SU-DHL-6 (cell line): Measurements from ENCODE around the gene DTX3.

Experiments
- H2AFZ ChIP-seq: fragments of 200-600 bp; sonication (generic); 2 replicates; pipeline ENCODE4 v1.6.1; 2014; ENCODE audit warnings: low read depth, mild to moderate bottlenecking, moderate library complexity, mixed read lengths, antibody characterized with exemption, low read length; ENCODE audit not compliant: severe bottlenecking
- H3F3A ChIP-seq: fragments of 200-600 bp; shearing (Covaris generic); 2 replicates; pipeline ENCODE4 v1.6.0; 2016; ENCODE audit warnings: antibody characterized with exemption, mild to moderate bottlenecking; ENCODE audit not compliant: insufficient read depth
- H3K27ac ChIP-seq: fragments of 200-600 bp; sonication (generic); 2 replicates; pipeline ENCODE4 v1.5.1; 2016; ENCODE audit warnings: low read depth, mild to moderate bottlenecking, low read length, moderate library complexity, mixed read lengths
- H3K27me3 ChIP-seq: fragments of 200-600 bp; sonication (generic), shearing (Covaris generic); 2 replicates; pipeline ENCODE4 v1.6.0; 2014; ENCODE audit warnings: mild to moderate bottlenecking, low read length
- H3K36me3 ChIP-seq: fragments of 200-600 bp; sonication (generic); 2 replicates; pipeline ENCODE4 v1.6.1; 2014; ENCODE audit warnings: mild to moderate bottlenecking, low read length, mixed read lengths
- H3K4me2 ChIP-seq: fragments of 300-600, 200-600 bp; shearing (Covaris generic), sonication (generic); 2 replicates; pipeline ENCODE4 v1.6.0; 2014; ENCODE audit warnings: low read length, low read depth, mild to moderate bottlenecking; ENCODE audit not compliant: poor library complexity, severe bottlenecking
- H3K4me3 ChIP-seq: fragments of 200-600 bp; sonication (generic); 2 replicates; pipeline ENCODE4 v1.5.1; 2014; ENCODE audit warnings: antibody characterized with exemption, low read length, mild to moderate bottlenecking, mixed read lengths; ENCODE audit not compliant: insufficient read depth, poor library complexity, severe bottlenecking
- H3K79me2 ChIP-seq: fragments of 200-600 bp; sonication (generic); 2 replicates; pipeline ENCODE4 v1.6.1; 2014; ENCODE audit warnings: mild to moderate bottlenecking, low read length, moderate library complexity; ENCODE audit not compliant: insufficient read depth
- H3K9ac ChIP-seq: fragments of 200-600 bp; sonication (generic); 2 replicates; pipeline ENCODE4 v1.7.0; 2014; ENCODE audit warnings: mild to moderate bottlenecking, low read length
- H3K9me2 ChIP-seq: fragments of 200-600 bp; sonication (generic); replicated peaks from 2 replicates; pipeline ENCODE4 v1.6.1; 2014; ENCODE audit warnings: low read length; ENCODE audit not compliant: insufficient read depth
- H3K9me3 ChIP-seq: fragments of 200-600 bp; sonication (generic); 2 replicates; pipeline ENCODE4 v1.6.1; 2014; ENCODE audit warnings: low read length, mixed read lengths; ENCODE audit not compliant: insufficient read depth
- H4K20me1 ChIP-seq: fragments of 200-600 bp; sonication (generic); 2 replicates; pipeline ENCODE4 v1.6.1; 2014; ENCODE audit warnings: low read depth, mild to moderate bottlenecking, antibody characterized with exemption, low read length, moderate library complexity, mixed read lengths
- EZH2phosphoT487 ChIP-seq: fragments of 200-600 bp; sonication (generic), shearing (Covaris generic); conservative IDR thresholded peaks from 2 replicates; pipeline ENCODE4 v1.6.1; 2018; ENCODE audit warnings: mild to moderate bottlenecking, antibody characterized with exemption, low read length, moderate library complexity, mixed read lengths
- TF ChIP-seq, protein P1 (sequence below): fragments of 200-600 bp; sonication (generic); IDR thresholded peaks from one replicate; pipeline ENCODE4 v1.5.1; 2017; ENCODE audit warnings: antibody characterized with exemption, mild to moderate bottlenecking, low read length, moderate library complexity; ENCODE audit not compliant: insufficient read depth, poor library complexity, severe bottlenecking

Gene DTX3

DNA sequence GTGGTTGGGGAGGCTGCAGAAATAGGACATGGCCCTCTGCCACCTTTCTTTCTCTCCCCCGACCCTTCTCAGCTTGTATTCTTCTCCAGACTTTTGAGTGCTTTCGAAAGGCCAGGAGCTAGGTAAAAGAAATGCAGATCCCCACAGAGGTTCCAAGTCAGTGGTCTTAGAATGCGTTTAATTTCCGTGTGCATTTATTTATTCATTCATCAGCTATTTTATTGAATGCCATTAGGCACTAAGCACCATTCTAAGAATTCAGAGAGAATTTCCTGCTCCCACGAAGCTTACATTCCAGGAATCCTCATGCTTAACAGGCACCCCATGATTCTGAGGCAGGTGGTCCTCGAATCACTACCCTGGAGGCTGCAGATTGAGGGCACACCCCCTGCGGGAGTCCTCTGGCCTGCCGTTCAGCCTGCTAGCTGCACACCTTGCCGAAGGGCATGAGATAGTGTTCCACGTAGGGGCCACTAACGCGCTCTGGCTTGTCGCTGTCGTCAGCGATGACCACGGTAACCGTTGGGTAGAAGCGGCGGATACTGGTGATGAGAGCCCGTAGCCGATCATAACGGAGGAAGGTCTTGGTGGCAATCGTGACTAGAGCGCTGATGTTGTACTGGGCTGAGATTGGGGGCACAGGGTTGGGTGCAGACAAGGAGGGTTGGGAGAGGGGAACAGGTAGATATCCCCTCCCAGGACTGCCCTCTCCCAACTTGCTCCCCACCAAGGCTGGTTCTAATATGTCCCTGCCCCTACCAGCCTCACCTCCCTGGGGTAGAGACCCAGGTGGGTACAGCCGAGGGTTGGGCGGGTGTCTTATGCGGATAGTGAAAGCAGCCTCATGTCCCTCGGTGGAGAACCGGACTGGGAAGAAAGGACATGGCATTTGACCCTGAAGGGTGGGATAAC, 23.9 kb downstream of the DTX3 start:
- no peaks in the 10 kb centered on the region for H3F3A ChIP-seq
- H2AFZ ChIP-seq, result no peak overlapping the region
- no peaks in the 10 kb centered on the region for H3K27me3 ChIP-seq
- no peak overlapping the region for H3K9ac ChIP-seq
- no peaks in the 10 kb centered on the region for H3K36me3 ChIP-seq
- H3K9me2 ChIP-seq, result no peaks in the 10 kb centered on the region
- H3K4me3 ChIP-seq, result no peak overlapping the region
- no peak for TF ChIP-seq EZH2phosphoT487
- TF ChIP-seq, protein P1, sequence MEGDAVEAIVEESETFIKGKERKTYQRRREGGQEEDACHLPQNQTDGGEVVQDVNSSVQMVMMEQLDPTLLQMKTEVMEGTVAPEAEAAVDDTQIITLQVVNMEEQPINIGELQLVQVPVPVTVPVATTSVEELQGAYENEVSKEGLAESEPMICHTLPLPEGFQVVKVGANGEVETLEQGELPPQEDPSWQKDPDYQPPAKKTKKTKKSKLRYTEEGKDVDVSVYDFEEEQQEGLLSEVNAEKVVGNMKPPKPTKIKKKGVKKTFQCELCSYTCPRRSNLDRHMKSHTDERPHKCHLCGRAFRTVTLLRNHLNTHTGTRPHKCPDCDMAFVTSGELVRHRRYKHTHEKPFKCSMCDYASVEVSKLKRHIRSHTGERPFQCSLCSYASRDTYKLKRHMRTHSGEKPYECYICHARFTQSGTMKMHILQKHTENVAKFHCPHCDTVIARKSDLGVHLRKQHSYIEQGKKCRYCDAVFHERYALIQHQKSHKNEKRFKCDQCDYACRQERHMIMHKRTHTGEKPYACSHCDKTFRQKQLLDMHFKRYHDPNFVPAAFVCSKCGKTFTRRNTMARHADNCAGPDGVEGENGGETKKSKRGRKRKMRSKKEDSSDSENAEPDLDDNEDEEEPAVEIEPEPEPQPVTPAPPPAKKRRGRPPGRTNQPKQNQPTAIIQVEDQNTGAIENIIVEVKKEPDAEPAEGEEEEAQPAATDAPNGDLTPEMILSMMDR, result no peak
- no peaks in the 10 kb centered on the region for H3K9me3 ChIP-seq
- H3K27ac ChIP-seq, result no peak overlapping the region
- no peaks in the 10 kb centered on the region for H3K79me2 ChIP-seq
- no peak overlapping the region for H3K4me2 ChIP-seq
- H4K20me1 ChIP-seq, result no peaks in the 10 kb centered on the region

DNA sequence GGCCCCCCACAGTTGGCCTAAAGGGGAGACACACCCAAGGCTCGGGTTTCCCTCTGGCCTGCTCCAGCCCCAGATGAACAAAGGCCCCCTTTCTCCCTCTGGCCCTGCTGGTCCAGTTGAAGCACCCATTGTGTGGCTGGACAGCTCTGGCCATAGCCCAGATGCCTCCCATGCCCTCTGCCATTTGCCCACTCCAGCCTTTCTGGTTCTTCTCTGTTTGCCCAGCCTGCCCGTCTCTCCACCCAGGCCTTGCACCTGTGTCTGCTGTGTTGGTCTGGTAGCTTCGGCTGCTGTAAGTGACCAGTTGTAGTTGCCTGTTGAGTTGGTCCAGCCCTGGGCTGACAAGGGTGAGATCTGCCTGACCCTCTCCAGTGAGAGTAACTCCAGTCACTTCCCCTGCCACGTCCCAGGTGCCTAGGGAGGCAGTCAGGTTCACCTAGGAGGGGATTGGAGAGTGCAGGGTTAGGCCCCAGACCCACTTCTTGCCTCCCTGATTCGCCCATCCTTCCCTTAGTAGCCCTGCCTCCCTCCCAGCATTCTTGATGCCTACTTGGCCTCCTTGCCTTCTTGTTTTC, 25.4 kb downstream of the DTX3 start:
- TF ChIP-seq, protein P1, result no peak
- TF ChIP-seq EZH2phosphoT487, result no peak
- H3K9ac ChIP-seq, result no peak overlapping the region

DNA sequence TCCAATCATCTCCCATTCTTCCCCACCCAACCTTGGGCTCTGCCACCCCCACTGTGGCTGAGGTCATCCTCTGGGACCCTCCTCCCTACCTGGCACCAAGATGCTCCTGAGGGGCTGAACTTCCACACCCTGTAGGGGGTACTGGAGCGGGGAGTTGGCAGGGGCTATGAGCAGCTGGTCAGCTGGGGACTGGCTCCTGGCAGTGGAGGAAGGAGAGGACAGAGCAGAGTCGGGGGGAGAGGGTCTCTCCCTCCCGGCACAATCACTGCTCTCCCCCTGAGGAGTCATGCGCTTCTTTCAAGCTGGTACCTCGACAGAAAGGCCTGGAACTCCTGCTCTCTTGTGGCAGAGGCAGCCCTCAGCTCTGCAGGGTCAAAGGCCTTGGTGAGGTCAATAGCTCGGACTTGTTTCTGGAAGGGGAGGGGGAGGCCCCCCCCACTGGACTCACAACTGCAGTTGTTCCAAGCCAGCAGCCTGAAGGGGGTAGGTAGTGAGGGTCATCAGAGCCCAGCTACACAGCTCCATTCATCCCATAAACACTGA, 26.3 kb downstream of the DTX3 start:
- Histone ChIP-seq H3K9me3 (no peaks in the 10 kb centered on the region), H3K4me2 (no peak overlapping the region), H3K27ac (no peak overlapping the region), H3K9ac (no peak overlapping the region), H3K36me3 (no peaks in the 10 kb centered on the region), H3K79me2 (no peaks in the 10 kb centered on the region), H3K27me3 (no peaks in the 10 kb centered on the region), H2AFZ (no peak overlapping the region), H3F3A (no peaks in the 10 kb centered on the region), H3K4me3 (no peak overlapping the region), H3K9me2 (no peaks in the 10 kb centered on the region), H4K20me1 (no peaks in the 10 kb centered on the region)
- no peak for TF ChIP-seq EZH2phosphoT487
- TF ChIP-seq, protein P1, result no peak

More for the DNA sequence above, 25.4 kb downstream of the DTX3 start:
- H3K9me3 ChIP-seq, result no peaks in the 10 kb centered on the region
- no peak overlapping the region for H3K4me3 ChIP-seq
- no peaks in the 10 kb centered on the region for H3K36me3 ChIP-seq
- no peaks in the 10 kb centered on the region for H3F3A ChIP-seq
- no peaks in the 10 kb centered on the region for H3K9me2 ChIP-seq
- H4K20me1 ChIP-seq, result no peaks in the 10 kb centered on the region
- H2AFZ ChIP-seq, result no peak overlapping the region
- no peak overlapping the region for H3K4me2 ChIP-seq
- no peak overlapping the region for H3K27ac ChIP-seq
- no peaks in the 10 kb centered on the region for H3K27me3 ChIP-seq
- no peaks in the 10 kb centered on the region for H3K79me2 ChIP-seq
